ENCODE results near the gene PPP4R3A.
"Not testable (repeated sequence)": the region's sequence is repeated elsewhere in the genome, so short reads cannot be mapped to it uniquely, and the experiment has no call there.

The PPP4R3A gene

DNA sequence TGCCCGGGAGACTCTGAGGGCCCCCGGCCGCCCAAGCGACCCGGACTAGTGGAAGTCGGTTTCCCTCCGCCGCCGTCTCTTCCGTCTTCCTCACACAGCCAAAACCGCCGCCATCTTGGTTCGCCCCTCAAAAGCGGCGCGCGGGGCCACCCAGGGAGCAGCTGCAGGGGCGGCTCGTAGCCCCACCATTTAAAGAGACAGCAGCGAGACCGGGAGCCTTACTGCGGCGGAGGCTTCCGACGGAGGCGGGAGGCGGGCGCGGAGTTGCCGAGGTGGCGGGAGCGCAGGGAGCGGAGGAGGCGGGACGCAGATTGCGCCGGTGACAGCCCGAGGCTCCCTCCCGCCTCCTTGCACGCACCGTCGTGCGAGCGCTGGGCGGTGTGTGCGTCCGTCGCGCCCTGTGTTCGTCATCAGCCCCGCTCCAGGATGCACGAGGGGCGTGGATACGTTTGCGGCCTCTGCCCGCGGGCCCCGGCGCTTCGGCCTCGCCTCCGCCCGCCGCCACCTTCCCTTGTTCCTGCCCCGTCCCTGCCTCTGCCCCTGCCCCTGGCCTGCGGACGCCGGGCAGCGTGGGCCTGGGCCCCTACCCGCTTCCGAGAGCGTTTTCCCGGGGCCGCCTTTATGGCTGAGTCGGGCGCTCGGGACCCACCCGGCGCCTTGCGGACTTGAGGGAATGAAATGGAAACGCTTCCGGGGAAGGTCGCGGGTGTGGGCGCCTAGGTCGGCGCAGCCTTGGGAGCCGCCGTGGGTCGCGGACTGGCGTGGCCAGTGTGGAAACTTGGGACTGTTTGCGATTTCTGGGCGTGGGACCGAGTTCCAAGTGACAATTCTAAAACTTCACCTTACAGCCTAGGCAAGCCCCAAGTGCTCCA, at the start of gene PPP4R3A:
Gene PPP4R3A (minus strand): TSS at position 140 of the 872 bp plus-strand sequence. CDS start 663 bp downstream, outside the sequence.
- Histone ChIP-seq H3K4me3 (ENCODE audit: low read length) (peak within 1 kb of the TSS; percentile 90), H3K27me3 (ENCODE audit: control insufficient read depth, insufficient read depth, low read length) (no peaks in the 10 kb centered on the region), H3K4me1 (ENCODE audit: control insufficient read depth, insufficient read depth, low read length) (peaks cover 7% of the 10 kb centered on the region), H3K9me3 (ENCODE audit: control insufficient read depth, low read length) (no peaks in the 10 kb centered on the region), H3K9ac (ENCODE audit: low read length) (peak within 1 kb of the TSS; percentile 98), H3K36me3 (ENCODE audit: control insufficient read depth, insufficient read depth, low read length) (no peaks in the 10 kb centered on the region)

- Histone ChIP-seq H3K9me3 (ENCODE audit: control insufficient read depth, low read length) (no peaks in the 10 kb centered on the region), H3K36me3 (ENCODE audit: control insufficient read depth, insufficient read depth, low read length) (no peaks in the 10 kb centered on the region)
These were observed 45.4 kb upstream of the PPP4R3A start for GRCh38 chr14:91555531-91555930.

DNA sequence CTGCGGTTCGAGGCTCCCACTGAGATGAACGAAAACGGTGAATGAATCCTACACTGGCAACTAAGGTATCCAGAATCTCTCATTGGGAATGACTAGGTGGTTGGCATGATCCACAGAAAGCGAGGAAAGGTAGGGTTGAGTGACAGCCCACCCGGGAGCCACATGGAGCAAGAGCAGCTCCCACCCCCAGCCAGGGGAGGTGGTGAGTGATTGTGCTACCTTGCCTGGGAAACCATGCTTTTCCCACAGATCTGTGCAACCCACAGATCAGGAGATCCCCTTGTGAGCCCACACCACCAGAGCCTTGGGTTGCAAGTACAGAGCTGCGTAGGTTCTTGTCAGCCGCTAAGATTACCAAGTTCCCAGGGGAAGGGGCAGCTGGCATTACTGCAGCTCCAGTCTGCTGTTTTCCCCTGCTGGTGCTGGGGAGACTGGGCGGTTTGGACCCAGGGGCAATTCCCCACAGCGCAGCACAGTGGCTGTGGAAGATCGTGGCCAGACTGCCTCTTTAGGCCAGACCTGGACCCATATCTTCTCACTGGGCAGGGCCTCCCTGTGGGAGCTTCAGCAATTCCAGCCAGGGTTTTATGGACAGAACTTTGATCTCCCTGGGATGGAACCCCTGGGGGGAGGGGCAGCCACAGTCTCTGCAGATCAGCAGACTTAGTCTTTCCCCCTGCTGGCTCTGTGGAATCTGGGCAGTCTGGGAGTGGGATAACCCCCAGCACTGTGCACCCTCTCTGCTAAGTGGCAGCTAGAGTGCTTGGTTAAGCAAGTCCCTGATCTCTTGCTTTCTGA, 44.6 kb upstream of the PPP4R3A start:
- Histone ChIP-seq H3K9ac (ENCODE audit: low read length) (no peak overlapping the region), H3K4me3 (ENCODE audit: low read length) (no peak overlapping the region), H3K4me1 (ENCODE audit: control insufficient read depth, insufficient read depth, low read length) (no peaks in the 10 kb centered on the region), H3K36me3 (ENCODE audit: control insufficient read depth, insufficient read depth, low read length) (no peaks in the 10 kb centered on the region), H3K27me3 (ENCODE audit: control insufficient read depth, insufficient read depth, low read length) (no peaks in the 10 kb centered on the region), H3K9me3 (ENCODE audit: control insufficient read depth, low read length) (no peaks in the 10 kb centered on the region)

More at GRCh38 chr14:91555531-91555930, 45.4 kb upstream of the PPP4R3A start:
- H3K27me3 ChIP-seq (ENCODE audit: control insufficient read depth, insufficient read depth, low read length): no peaks in the 10 kb centered on the region
- H3K9ac ChIP-seq (ENCODE audit: low read length): no peak overlapping the region
- H3K4me1 ChIP-seq (ENCODE audit: control insufficient read depth, insufficient read depth, low read length): no peaks in the 10 kb centered on the region
- no peak overlapping the region for H3K4me3 ChIP-seq (ENCODE audit: low read length)

DNA sequence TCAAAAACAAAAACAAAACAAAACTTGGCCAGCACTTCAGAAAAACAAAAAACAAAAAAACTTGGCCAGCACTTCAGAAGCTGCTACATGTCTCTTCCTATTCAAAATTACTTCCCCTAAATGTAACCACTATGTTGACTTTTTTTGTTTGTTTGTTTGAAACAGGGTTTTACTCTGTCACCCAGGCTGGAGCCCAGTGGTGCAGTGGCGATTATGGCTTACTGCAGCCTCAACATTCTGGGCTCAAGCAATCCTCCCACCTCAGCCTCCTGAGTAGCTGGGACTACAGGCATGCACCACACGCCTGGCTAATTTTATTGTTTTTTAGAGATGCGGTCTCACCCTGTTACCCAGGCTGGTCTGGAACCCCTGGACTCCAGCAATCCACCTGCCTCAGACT, 38.0 kb upstream of the PPP4R3A start:
- Histone ChIP-seq H3K4me3 (ENCODE audit: low read length) (no peak overlapping the region), H3K9me3 (ENCODE audit: control insufficient read depth, low read length) (no peaks in the 10 kb centered on the region), H3K4me1 (ENCODE audit: control insufficient read depth, insufficient read depth, low read length) (no peaks in the 10 kb centered on the region), H3K27me3 (ENCODE audit: control insufficient read depth, insufficient read depth, low read length) (no peaks in the 10 kb centered on the region), H3K9ac (ENCODE audit: low read length) (no peak overlapping the region), H3K36me3 (ENCODE audit: control insufficient read depth, insufficient read depth, low read length) (no peaks in the 10 kb centered on the region)

- Histone ChIP-seq H3K4me1 (ENCODE audit: control insufficient read depth, insufficient read depth, low read length) (no peaks in the 10 kb centered on the region), H3K36me3 (ENCODE audit: control insufficient read depth, insufficient read depth, low read length) (no peaks in the 10 kb centered on the region), H3K9ac (ENCODE audit: low read length) (no peak overlapping the region), H3K27me3 (ENCODE audit: control insufficient read depth, insufficient read depth, low read length) (no peaks in the 10 kb centered on the region), H3K9me3 (ENCODE audit: control insufficient read depth, low read length) (no peaks in the 10 kb centered on the region), H3K4me3 (ENCODE audit: low read length) (no peak overlapping the region)
These were observed 36.0 kb upstream of the PPP4R3A start for GRCh38 chr14:91545946-91546716.

GRCh38 chr14:91545204-91545603, 35.1 kb upstream of the PPP4R3A start:
- H3K4me1 ChIP-seq (ENCODE audit: control insufficient read depth, insufficient read depth, low read length): no peaks in the 10 kb centered on the region
- H3K9ac ChIP-seq (ENCODE audit: low read length): no peak overlapping the region
- H3K36me3 ChIP-seq (ENCODE audit: control insufficient read depth, insufficient read depth, low read length): no peaks in the 10 kb centered on the region
- H3K4me3 ChIP-seq (ENCODE audit: low read length): no peak overlapping the region
- H3K9me3 ChIP-seq (ENCODE audit: control insufficient read depth, low read length): no peaks in the 10 kb centered on the region
- H3K27me3 ChIP-seq (ENCODE audit: control insufficient read depth, insufficient read depth, low read length): no peaks in the 10 kb centered on the region

DNA sequence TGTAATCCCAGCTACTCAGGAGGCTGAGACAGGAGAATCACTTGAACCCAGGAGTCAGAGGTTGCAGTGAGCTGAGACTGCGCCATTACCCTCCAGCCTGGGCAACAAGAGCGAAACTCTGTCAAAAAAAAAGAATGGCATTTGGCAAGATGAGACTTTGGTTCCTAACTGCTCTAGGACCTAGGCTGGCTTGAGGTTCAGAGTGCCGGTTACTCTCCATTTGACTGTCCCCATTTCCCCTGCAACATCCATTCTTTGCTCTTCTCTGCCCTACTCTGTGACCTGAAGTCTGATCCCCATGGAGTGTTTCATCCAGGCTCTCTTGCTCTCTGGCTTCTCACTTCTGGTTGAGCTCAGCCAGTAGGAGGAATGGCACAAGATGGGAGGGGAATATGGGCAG, 26.2 kb upstream of the PPP4R3A start:
- H3K4me3 ChIP-seq (ENCODE audit: low read length): no peak overlapping the region
- no peaks in the 10 kb centered on the region for H3K4me1 ChIP-seq (ENCODE audit: control insufficient read depth, insufficient read depth, low read length)
- H3K9ac ChIP-seq (ENCODE audit: low read length): no peak overlapping the region
- H3K36me3 ChIP-seq (ENCODE audit: control insufficient read depth, insufficient read depth, low read length): no peaks in the 10 kb centered on the region
- no peaks in the 10 kb centered on the region for H3K27me3 ChIP-seq (ENCODE audit: control insufficient read depth, insufficient read depth, low read length)
- H3K9me3 ChIP-seq (ENCODE audit: control insufficient read depth, low read length): no peaks in the 10 kb centered on the region

DNA sequence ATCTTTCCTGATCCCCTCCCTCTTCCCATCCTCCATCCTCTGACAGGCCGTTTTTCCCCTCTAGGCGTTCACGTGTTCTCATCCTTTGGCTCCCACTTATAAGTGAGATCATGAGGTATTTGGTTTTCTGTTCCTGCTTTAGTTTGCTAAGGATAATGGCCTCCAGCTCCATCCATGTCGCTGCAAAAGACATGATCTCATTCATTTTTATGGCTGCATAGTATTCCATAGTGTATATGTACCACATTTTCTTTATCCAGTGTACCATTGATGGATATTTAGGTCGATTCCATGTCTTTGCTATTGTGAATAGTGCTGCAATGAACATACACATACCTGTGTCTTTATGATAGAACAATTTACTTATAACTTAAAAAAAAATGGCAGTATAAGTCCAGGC, 23.9 kb upstream of the PPP4R3A start:
- H3K27me3 ChIP-seq (ENCODE audit: control insufficient read depth, insufficient read depth, low read length); H3K4me3 ChIP-seq (ENCODE audit: low read length); H3K4me1 ChIP-seq (ENCODE audit: control insufficient read depth, insufficient read depth, low read length); H3K9ac ChIP-seq (ENCODE audit: low read length); H3K36me3 ChIP-seq (ENCODE audit: control insufficient read depth, insufficient read depth, low read length); H3K9me3 ChIP-seq (ENCODE audit: control insufficient read depth, low read length): not testable (repeated sequence)

- H3K9me3 ChIP-seq (ENCODE audit: control insufficient read depth, low read length): no peaks in the 10 kb centered on the region
- H3K9ac ChIP-seq (ENCODE audit: low read length): no peak overlapping the region
- no peaks in the 10 kb centered on the region for H3K27me3 ChIP-seq (ENCODE audit: control insufficient read depth, insufficient read depth, low read length)
- no peaks in the 10 kb centered on the region for H3K4me1 ChIP-seq (ENCODE audit: control insufficient read depth, insufficient read depth, low read length)
- no peaks in the 10 kb centered on the region for H3K36me3 ChIP-seq (ENCODE audit: control insufficient read depth, insufficient read depth, low read length)
- no peak overlapping the region for H3K4me3 ChIP-seq (ENCODE audit: low read length)
These were observed 23.5 kb upstream of the PPP4R3A start for GRCh38 chr14:91533623-91534022.

DNA sequence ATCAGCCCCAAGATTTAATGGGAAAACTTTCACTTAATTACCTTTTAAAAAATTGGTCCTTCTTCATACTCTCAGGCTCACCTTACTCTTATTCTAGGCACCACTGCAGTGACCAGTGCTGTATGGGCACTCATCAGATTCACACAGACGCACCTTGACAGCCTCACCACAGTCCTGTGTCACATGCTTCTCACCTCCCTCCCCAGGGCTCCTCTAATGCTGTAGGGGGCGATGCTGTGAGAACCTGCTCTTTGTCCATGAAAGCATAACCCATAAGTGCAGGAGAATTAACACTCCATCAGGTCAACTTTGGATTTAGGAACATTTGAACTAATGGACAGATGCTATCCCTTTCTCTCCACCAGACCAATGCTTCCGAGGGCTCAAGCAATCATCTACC, 13.9 kb upstream of the PPP4R3A start:
- Histone ChIP-seq H3K27me3 (ENCODE audit: control insufficient read depth, insufficient read depth, low read length) (no peaks in the 10 kb centered on the region), H3K4me3 (ENCODE audit: low read length) (no peak overlapping the region), H3K36me3 (ENCODE audit: control insufficient read depth, insufficient read depth, low read length) (no peaks in the 10 kb centered on the region), H3K9ac (ENCODE audit: low read length) (no peak overlapping the region), H3K9me3 (ENCODE audit: control insufficient read depth, low read length) (peaks cover 4% of the 10 kb centered on the region), H3K4me1 (ENCODE audit: control insufficient read depth, insufficient read depth, low read length) (no peaks in the 10 kb centered on the region)

DNA sequence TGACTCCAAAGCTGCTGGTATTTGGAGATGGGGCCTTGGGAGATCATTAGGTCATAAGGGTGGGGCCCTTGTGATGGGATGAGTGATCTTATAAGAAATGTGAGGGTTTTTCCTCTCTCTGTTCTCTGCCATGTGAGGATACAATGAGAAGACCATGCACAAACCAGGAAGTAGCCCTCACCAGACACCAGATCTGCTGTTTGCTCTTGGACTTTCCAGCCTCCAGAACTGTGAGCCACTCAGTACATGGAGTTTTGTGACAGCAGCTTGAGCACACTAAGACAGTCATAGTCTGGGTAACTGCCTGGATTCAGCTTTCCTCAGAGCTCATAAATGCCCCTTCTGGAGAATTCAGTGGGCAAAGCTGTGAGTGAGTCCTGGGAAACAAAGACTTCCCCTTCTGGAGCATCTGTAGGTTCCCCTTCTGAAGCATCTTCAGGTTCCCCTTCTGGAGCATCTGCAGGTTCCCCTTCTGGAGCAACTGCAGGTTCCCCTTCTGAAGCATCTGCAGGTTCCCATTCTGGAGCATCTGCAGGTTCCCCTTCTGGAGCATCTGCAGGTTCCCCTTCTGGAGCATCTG, 11.0 kb upstream of the PPP4R3A start:
- Histone ChIP-seq H3K9ac (ENCODE audit: low read length) (no peak overlapping the region), H3K4me3 (ENCODE audit: low read length) (no peak overlapping the region), H3K36me3 (ENCODE audit: control insufficient read depth, insufficient read depth, low read length) (no peaks in the 10 kb centered on the region), H3K4me1 (ENCODE audit: control insufficient read depth, insufficient read depth, low read length) (no peaks in the 10 kb centered on the region), H3K27me3 (ENCODE audit: control insufficient read depth, insufficient read depth, low read length) (no peaks in the 10 kb centered on the region), H3K9me3 (ENCODE audit: control insufficient read depth, low read length) (peaks cover 4% of the 10 kb centered on the region)

Measured in mucosa of stomach (tissue), 1 donor.